Brain microvascular endothelial cell (primary cell): ENCODE data around the gene DYSF.

Source experiments
- DNase-seq: peaks from one replicate; pipeline ENCODE4 v3.0.0-alpha.2; 2020
- H3K27ac ChIP-seq: fragments of 250-450 bp; sonication (Bioruptor Pico); 2 replicates; pipeline ENCODE4 v1.5.1; 2020; ENCODE audit warnings: mild to moderate bottlenecking, moderate library complexity
- H3K27me3 ChIP-seq: fragments of 250-450 bp; sonication (Bioruptor Pico); replicated peaks from 2 replicates; pipeline ENCODE4 v1.5.1; 2020; ENCODE audit warnings: mild to moderate bottlenecking
- H3K36me3 ChIP-seq: fragments of 250-450 bp; sonication (Bioruptor Pico); replicated peaks from 2 replicates; pipeline ENCODE4 v1.5.1; 2020; ENCODE audit warnings: mild to moderate bottlenecking
- H3K4me3 ChIP-seq: 2 replicates; pipeline ENCODE4 v1.5.1; 2011; ENCODE audit warnings: low read depth, mild to moderate bottlenecking, control low read depth, low read length, moderate library complexity
- CTCF ChIP-seq: IDR thresholded peaks from 2 replicates; pipeline ENCODE4 v1.5.1; 2011; ENCODE audit warnings: low read depth, mild to moderate bottlenecking, moderate library complexity, low read length, control low read depth, inconsistent platforms; ENCODE audit errors: missing control alignments
- in situ Hi-C: cut with HindIII; loops from 2 replicates; pipeline ENCODE4 v1.10.0; 2017; ENCODE audit warnings: low sequenced_read_pairs, low pct_ligation_motif_present

DYSF gene

GRCh38 chr2:71599646-71600236, 146.4 kb downstream of the DYSF start:
- Histone ChIP-seq H3K27me3 (no peaks in the 10 kb centered on the region), H3K4me3 (no peak overlapping the region), H3K36me3 (no peaks in the 10 kb centered on the region), H3K27ac (no peak overlapping the region)
- no peak for DNase-seq
- TF ChIP-seq CTCF = no peak
- in situ Hi-C loops = no loop called here

GRCh38 chr2:71600555-71600954, 147.2 kb downstream of the DYSF start:
- in situ Hi-C loops = no loop called here
- TF ChIP-seq CTCF = no peak
- Histone ChIP-seq H3K4me3 (no peak overlapping the region), H3K27ac (no peak overlapping the region), H3K36me3 (no peaks in the 10 kb centered on the region), H3K27me3 (no peaks in the 10 kb centered on the region)
- no peak for DNase-seq

- in situ Hi-C loops = no loop called here
- no peak overlapping the region for H3K27ac ChIP-seq
- H3K27me3 ChIP-seq = no peaks in the 10 kb centered on the region
- no peak for TF ChIP-seq CTCF
- no peaks in the 10 kb centered on the region for H3K36me3 ChIP-seq
- H3K4me3 ChIP-seq = no peak overlapping the region
- no peak for DNase-seq
Observed at GRCh38 chr2:71601136-71602114, 148.1 kb downstream of the DYSF start.

GRCh38 chr2:71602115-71602495, 148.7 kb downstream of the DYSF start:
- no peak overlapping the region for H3K27ac ChIP-seq
- no peak for DNase-seq
- no peak for TF ChIP-seq CTCF
- in situ Hi-C loops = no loop called here
- H3K4me3 ChIP-seq = no peak overlapping the region
- H3K27me3 ChIP-seq = no peaks in the 10 kb centered on the region
- H3K36me3 ChIP-seq = no peaks in the 10 kb centered on the region

- no peak for TF ChIP-seq CTCF
- Histone ChIP-seq H3K4me3 (no peak overlapping the region), H3K27ac (no peak overlapping the region), H3K27me3 (no peaks in the 10 kb centered on the region), H3K36me3 (no peaks in the 10 kb centered on the region)
- DNase-seq = no peak
- in situ Hi-C loops = no loop called here
Observed at GRCh38 chr2:71602581-71602980, 149.2 kb downstream of the DYSF start.
